H1 (cell line): ENCODE measurements around the gene HDHD5. TPM values are rescaled to one million over a fixed set of nuclear protein-coding genes. Genes with fewer than 3 reads are reported as not detected.

Source experiments
- CTCF ChIA-PET: fragments of 300-600 bp; sonication (Branson Sonifier 250); formaldehyde crosslinking; loops from one replicate; lab custom pipeline; 2021; ENCODE audit not compliant: partially characterized antibody; lab: Charles Lee
- POLR2A ChIA-PET: fragments of 300-600 bp; sonication (Branson Sonifier 250); formaldehyde crosslinking; loops from one replicate; lab custom pipeline; 2021; ENCODE audit warnings: inconsistent platforms; ENCODE audit not compliant: partially characterized antibody; lab: Charles Lee
- DNase-seq, 2 experiments: peaks; one replicate each; pipeline versions ENCODE4 v3.0.0 to v3.0.0-alpha.2; 2010 to 2022; ENCODE audit warnings: low spot score in 2 of 2, low read depth in 1 of 2, mixed read lengths in 1 of 2
- FAIRE-seq: peaks from 2 replicates; lab custom pipeline; 2011; peaks lifted over from hg19 to GRCh38; lab: Jason Lieb, UNC
- H2AFZ ChIP-seq: 2 replicates; pipeline ENCODE4 v1.8.1; 2012; ENCODE audit warnings: low read length, inconsistent platforms
- H2AK5ac ChIP-seq: 2 replicates; pipeline ENCODE4 v1.6.1; 2013; ENCODE audit warnings: low read depth, low read length
- H2BK120ac ChIP-seq: replicated peaks from 2 replicates; pipeline ENCODE3; 2013; ENCODE audit warnings: low read depth, low read length, inconsistent platforms
- H2BK12ac ChIP-seq: 2 replicates; pipeline ENCODE4 v1.6.1; 2013; ENCODE audit warnings: low read depth, low read length
- H2BK15ac ChIP-seq: 2 replicates; pipeline ENCODE4 v1.6.1; 2013; ENCODE audit warnings: low read length
- H2BK20ac ChIP-seq: 2 replicates; pipeline ENCODE4 v1.6.1; 2013; ENCODE audit warnings: low read length
- H2BK5ac ChIP-seq: 2 replicates; pipeline ENCODE4 v1.6.1; 2013; ENCODE audit warnings: low read depth, low read length
- H3K14ac ChIP-seq: 2 replicates; pipeline ENCODE4 v1.6.1; 2013; ENCODE audit warnings: inconsistent platforms; ENCODE audit not compliant: insufficient read length
- H3K18ac ChIP-seq: 2 replicates; pipeline ENCODE4 v1.6.1; 2013; ENCODE audit warnings: low read length; ENCODE audit errors: extremely low read depth
- H3K23ac ChIP-seq: 2 replicates; pipeline ENCODE4 v1.6.1; 2013; ENCODE audit warnings: inconsistent platforms; ENCODE audit not compliant: insufficient read length
- H3K23me2 ChIP-seq: 2 replicates; pipeline ENCODE4 v1.6.1; 2013; ENCODE audit warnings: low read depth, low read length
- H3K27ac ChIP-seq: 2 replicates; pipeline ENCODE4 v1.6.1; 2011; ENCODE audit warnings: low read depth, low read length, inconsistent platforms
- H3K27me3 ChIP-seq, 4 experiments: replicated peaks in 1 of 4; 1 replicate in 1 of 4; 2 replicates in 3 of 4; pipeline versions ENCODE4 v1.6.1 to v1.8.1; 2011 to 2013; ENCODE audit warnings: low read length in 3 of 4, mild to moderate bottlenecking in 3 of 4, inconsistent platforms in 2 of 4, mixed read lengths in 2 of 4, moderate library complexity in 1 of 4; ENCODE audit not compliant: control insufficient read depth in 3 of 4, insufficient read depth in 3 of 4; ENCODE audit errors: extremely low read depth in 1 of 4
- H3K36me3 ChIP-seq, 4 experiments: 2 replicates each; pipeline versions ENCODE4 v1.6.1 to v1.8.1; 2011 to 2013; ENCODE audit warnings: mild to moderate bottlenecking in 4 of 4, low read length in 3 of 4, moderate library complexity in 2 of 4, control low read depth in 1 of 4, inconsistent platforms in 1 of 4; ENCODE audit not compliant: insufficient read depth in 4 of 4, control insufficient read depth in 2 of 4
- H3K4ac ChIP-seq: replicated peaks from 2 replicates; pipeline ENCODE3; 2013; ENCODE audit warnings: low read length, low read depth, mixed read lengths, inconsistent platforms; ENCODE audit not compliant: insufficient read length
- H3K4me1 ChIP-seq, 4 experiments: replicated peaks in 1 of 4; 1 replicate in 1 of 4; 2 replicates in 3 of 4; pipeline versions ENCODE4 v1.6.1 to v1.8.1; 2011 to 2013; ENCODE audit warnings: low read length in 3 of 4, inconsistent platforms in 2 of 4, mixed read lengths in 1 of 4; ENCODE audit not compliant: insufficient read depth in 4 of 4, control insufficient read depth in 3 of 4
- H3K4me2 ChIP-seq, 2 experiments: 2 replicates each; pipeline versions ENCODE4 v1.6.1 to v1.8.1; 2011 to 2013; ENCODE audit warnings: low read depth in 2 of 2, low read length in 2 of 2, control low read depth in 1 of 2, inconsistent platforms in 1 of 2, mild to moderate bottlenecking in 1 of 2; ENCODE audit not compliant: insufficient read depth in 1 of 2
- H3K4me3 ChIP-seq, 4 experiments: fragments of 200-600, 300-600 bp in 1 of 4; sonication (generic), shearing (Covaris generic), sonication (Bioruptor Twin) in 1 of 4; 2 replicates each; pipeline versions ENCODE4 v1.5.1 to v1.8.1; 2011 to 2016; ENCODE audit warnings: low read length in 4 of 4, low read depth in 3 of 4, control low read depth in 2 of 4, inconsistent platforms in 2 of 4, mild to moderate bottlenecking in 2 of 4, mixed read lengths in 1 of 4, moderate library complexity in 1 of 4; ENCODE audit not compliant: insufficient read depth in 2 of 4; ENCODE audit errors: extremely low read depth in 1 of 4
- H3K56ac ChIP-seq: replicated peaks from 2 replicates; pipeline ENCODE3; 2013; ENCODE audit warnings: low read depth, mild to moderate bottlenecking, mixed read lengths, low read length, inconsistent platforms; ENCODE audit not compliant: insufficient read length
- H3K79me1 ChIP-seq: 2 replicates; pipeline ENCODE4 v1.6.1; 2013; ENCODE audit warnings: low read depth, low read length, control low read depth
- H3K79me2 ChIP-seq, 2 experiments: 2 replicates each; pipeline versions ENCODE4 v1.6.1 to v1.8.1; 2012 to 2013; ENCODE audit warnings: low read length in 2 of 2, mild to moderate bottlenecking in 2 of 2, inconsistent platforms in 1 of 2; ENCODE audit not compliant: insufficient read depth in 2 of 2, control insufficient read depth in 1 of 2
- H3K9ac ChIP-seq, 4 experiments: replicated peaks in 1 of 4; 1 replicate in 1 of 4; 2 replicates in 3 of 4; pipeline versions ENCODE4 v1.6.1 to v1.8.1; 2011 to 2013; ENCODE audit warnings: low read depth in 3 of 4, low read length in 3 of 4, control low read depth in 2 of 4, mild to moderate bottlenecking in 2 of 4, moderate library complexity in 2 of 4, inconsistent platforms in 1 of 4; ENCODE audit errors: extremely low read depth in 1 of 4
- H3K9me3 ChIP-seq, 2 experiments: 2 replicates each; pipeline versions ENCODE4 v1.6.1 to v1.8.1; 2012 to 2013; ENCODE audit warnings: mild to moderate bottlenecking in 2 of 2, moderate library complexity in 2 of 2, control low read depth in 1 of 2, inconsistent platforms in 1 of 2, low read depth in 1 of 2, low read length in 1 of 2, mixed read lengths in 1 of 2; ENCODE audit not compliant: insufficient read depth in 2 of 2
- H4K20me1 ChIP-seq, 2 experiments: replicated peaks in 1 of 2; 2 replicates each; pipeline versions ENCODE3 to v1.8.1; 2011 to 2013; ENCODE audit warnings: inconsistent platforms in 2 of 2, low read length in 2 of 2, mild to moderate bottlenecking in 1 of 2; ENCODE audit not compliant: insufficient read depth in 2 of 2, control insufficient read depth in 1 of 2
- H4K5ac ChIP-seq: 2 replicates; pipeline ENCODE4 v1.6.1; 2013; ENCODE audit warnings: low read length, low read depth, mixed read lengths, inconsistent platforms; ENCODE audit not compliant: insufficient read length
- H4K8ac ChIP-seq: 2 replicates; pipeline ENCODE4 v1.8.0; 2013; ENCODE audit warnings: mild to moderate bottlenecking, moderate library complexity, low read length, inconsistent platforms; ENCODE audit not compliant: insufficient read depth; ENCODE audit errors: extremely low read depth
- H4K91ac ChIP-seq: replicated peaks from 2 replicates; pipeline ENCODE3; 2013; ENCODE audit warnings: low read length, mixed read lengths, inconsistent platforms; ENCODE audit not compliant: insufficient read length
- CREB1 ChIP-seq: IDR thresholded peaks from 2 replicates; pipeline ENCODE4 v1.6.1; 2012; ENCODE audit warnings: inconsistent platforms
- HDAC2 ChIP-seq, 2 experiments: fragments of 300-600 bp in 1 of 2; sonication (generic) in 1 of 2; IDR thresholded peaks; 2 replicates each; pipeline ENCODE4 v1.6.1; 2011 to 2012; ENCODE audit warnings: low read depth in 2 of 2, low read length in 2 of 2, mild to moderate bottlenecking in 2 of 2, moderate library complexity in 2 of 2, borderline replicate concordance in 1 of 2, inconsistent platforms in 1 of 2
- SIX5 ChIP-seq: IDR thresholded peaks from 2 replicates; pipeline ENCODE4 v1.6.1; 2011; ENCODE audit warnings: mild to moderate bottlenecking, low read depth, low read length
- SUZ12 ChIP-seq: fragments of 200-600 bp; sonication (generic); IDR thresholded peaks from 2 replicates; pipeline ENCODE4 v1.6.1; 2012; ENCODE audit warnings: mild to moderate bottlenecking, inconsistent platforms, low read length, moderate library complexity, mixed read lengths
- WGBS, 2 experiments: shearing (Covaris generic) in 1 of 2; methylation state at CpG; one replicate each; pipeline versions ENCODE4 v1.1.6 to v1.1.7; 2013 to 2015; ENCODE audit warnings: low lambda C conversion rate in 2 of 2, mixed read lengths in 2 of 2, inconsistent platforms in 1 of 2, low coverage in 1 of 2, missing lambda C conversion rate in 1 of 2; ENCODE audit not compliant: insufficient replicate concordance in 2 of 2, insufficient coverage in 1 of 2, insufficient read length in 1 of 2; ENCODE audit errors: extremely low coverage in 1 of 2, missing lambda C conversion rate in 1 of 2; 5-methylcytosine and 5-hydroxymethylcytosine counted together
- polyA plus RNA-seq, 7 experiments: library from polyadenylated mRNA; depleted of rRNA in 3 of 7; stranded (reverse) in 5 of 7; unstranded in 2 of 7; fragments of >200 nt in 5 of 7; fragments of 200-250 nt in 2 of 7; gene quantifications; 1 replicate in 5 of 7; 2 replicates in 1 of 7; 4 replicates in 1 of 7; pipeline versions ENCODE4 v1.2.1 to v1.2.3, GENCODE V29; 2011 to 2013; ENCODE audit warnings: missing spikeins in 2 of 7, mixed read lengths in 2 of 7
- total RNA-seq: library from RNA; stranded (reverse); fragmentation: NEBNext Ultra II Directional; extraction: Animal tissue kit (Norgen Biotek cat#: 25700); gene quantifications from 2 replicates; pipeline ENCODE4 v1.2.1, GENCODE V29; 2021

Gene HDHD5
- total and polyA plus RNA-seq, 2 of the 8 experiments (the other 6 are each of a cell fraction or from before 2014, with no cell fraction given): 68.3 to 123 TPM

DNA sequence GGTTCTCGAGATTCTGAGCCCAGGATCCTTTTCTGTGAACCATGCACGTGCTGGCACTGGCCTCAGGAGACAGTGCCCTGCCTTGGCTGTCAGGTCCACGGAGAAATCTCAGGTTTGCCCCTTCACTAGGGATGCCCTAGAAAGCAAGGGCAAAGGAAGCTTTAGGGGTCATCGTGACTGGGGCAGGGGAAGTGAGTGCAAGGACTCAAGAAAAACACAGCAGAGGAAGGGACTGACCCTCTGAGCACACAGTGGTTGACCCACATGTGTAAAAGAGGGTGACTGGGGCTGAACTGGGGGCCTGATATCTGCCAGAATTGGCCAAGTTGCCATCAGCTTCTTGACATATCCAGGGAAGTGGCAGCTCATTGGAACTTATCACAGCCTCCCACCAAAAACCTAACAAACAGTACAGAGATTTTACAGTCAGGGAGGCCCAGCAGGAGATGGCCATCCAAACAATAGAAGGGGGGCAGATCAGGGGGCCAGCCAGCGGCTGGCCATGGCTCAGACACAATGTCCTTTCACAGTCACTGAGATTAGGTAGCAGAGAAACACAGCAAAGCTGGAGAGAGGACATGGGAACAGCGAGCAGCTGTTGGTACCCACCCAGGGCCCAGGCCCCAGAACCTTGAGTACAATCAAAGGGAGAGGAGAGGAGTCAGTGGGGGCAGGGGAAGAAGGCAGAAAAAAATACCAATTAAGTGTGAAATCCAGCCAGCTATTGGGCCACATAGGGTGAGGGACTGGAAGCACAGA, 42.3 kb downstream of the HDHD5 start:
- H3K27ac ChIP-seq: no peak overlapping the region
- FAIRE-seq (no peak), DNase-seq (no peak)
- no peak overlapping the region for H3K4me3 ChIP-seq
- peaks cover 2 to 7% of the 10 kb centered on the region in 2 experiments for H4K20me1 ChIP-seq
- CTCF ChIA-PET: interaction anchor here (0.7 to 5.9 kb wide), 7 partner anchors 10 to 718 kb away, joined by 3 to 29 read pairs (median 5); no protein-coding TSS in a partner anchor
- no peak overlapping the region for H2BK20ac ChIP-seq
- no peak overlapping the region for H4K8ac ChIP-seq
- no peaks in the 10 kb centered on the region for H3K36me3 ChIP-seq
- H3K56ac ChIP-seq: no peak overlapping the region
- H3K14ac ChIP-seq: no peak overlapping the region
- peak overlapping the region; percentile 84; the same call in 1 of the 2 replicates for H2BK12ac ChIP-seq
- H3K4me1 ChIP-seq: peaks cover 4 to 10% (median 7%) of the 10 kb centered on the region in 4 experiments; a peak in 5 of 7 replicates
- 0 out of 2 replicates have a peak, but pooled peaks cover 4% of the 10 kb centered on the region for H3K79me1 ChIP-seq
- H3K27me3 ChIP-seq: peaks cover 0 to 4% (median 3%) of the 10 kb centered on the region in 4 experiments; a peak in 4 of 7 replicates
- no peak for TF ChIP-seq CREB1
- TF ChIP-seq HDAC2 (IDR thresholded peaks at IDR 0.05; ENCODE audit: borderline replicate concordance in 1 of 2, low read depth in 2 of 2, low read length in 2 of 2): 0 out of 4 replicates have a peak, but pooled peaks of 1 of the 2 experiments have one; percentile 16
- no peak for TF ChIP-seq SIX5
- no peak for TF ChIP-seq SUZ12
- peak overlapping the region; percentile 56; the same call in 1 of the 2 replicates for H3K18ac ChIP-seq
- POLR2A ChIA-PET: interaction anchor here (1.0 to 1.1 kb wide), 2 partner anchors 16 to 28 kb away, joined by 3 read pairs; no protein-coding TSS in a partner anchor
- H4K5ac ChIP-seq: no peak overlapping the region
- no peak overlapping the region for H3K23ac ChIP-seq
- 0 out of 2 replicates have a peak overlapping the region, but pooled peaks have one; percentile 66 for H2BK5ac ChIP-seq
- no peaks in the 10 kb centered on the region for H3K79me2 ChIP-seq
- H2BK15ac ChIP-seq: peak overlapping the region; percentile 81; the same call in 1 of the 2 replicates
- H2AK5ac ChIP-seq: no peak overlapping the region
- no peak overlapping the region for H2AFZ ChIP-seq
- H3K9ac ChIP-seq: no peak overlapping the region
- peak overlapping the region; percentile 9 to 40; a peak in 1 of 4 replicates for H3K4me2 ChIP-seq
- no peaks in the 10 kb centered on the region for H3K9me3 ChIP-seq
- H3K23me2 ChIP-seq: peaks cover 6% of the 10 kb centered on the region; the same call in 1 of the 2 replicates
- H3K4ac ChIP-seq: no peak overlapping the region
- WGBS, 2 experiments: 64% methylated on average over 6 of the region's 6 CpGs; no CpG with 5 or more reads in 1 of the 2 experiments
- no peak overlapping the region for H4K91ac ChIP-seq
- H2BK120ac ChIP-seq: no peak overlapping the region
